Glutamatergic neuron (in vitro differentiated cells): ENCODE measurements around the gene ZNF142. TPM values are rescaled to one million over a fixed set of nuclear protein-coding genes. Genes with fewer than 3 reads are reported as not detected.

Experiments
- DNase-seq: peaks from one replicate; pipeline ENCODE4 v3.0.0; 2022
- H3K27ac Mint-ChIP-seq: one replicate; pipeline ENCODE4 v1.8.0; 2020; ENCODE audit warnings: mild to moderate bottlenecking, mixed read lengths, inconsistent platforms; ENCODE audit not compliant: unreplicated experiment
- H3K27me3 Mint-ChIP-seq: one replicate; pipeline ENCODE4 v1.8.0; 2020; ENCODE audit warnings: mild to moderate bottlenecking, moderate library complexity, mixed read lengths, inconsistent platforms; ENCODE audit not compliant: unreplicated experiment
- H3K36me3 Mint-ChIP-seq: one replicate; pipeline ENCODE4 v1.8.0; 2020; ENCODE audit warnings: mild to moderate bottlenecking, mixed read lengths, inconsistent platforms; ENCODE audit not compliant: unreplicated experiment
- H3K4me1 Mint-ChIP-seq: one replicate; pipeline ENCODE4 v1.8.0; 2020; ENCODE audit warnings: mild to moderate bottlenecking, low read depth, mixed read lengths, inconsistent platforms; ENCODE audit not compliant: unreplicated experiment
- H3K4me3 Mint-ChIP-seq: one replicate; pipeline ENCODE4 v1.8.0; 2020; ENCODE audit warnings: mild to moderate bottlenecking, mixed read lengths, inconsistent platforms; ENCODE audit not compliant: unreplicated experiment
- H3K9me3 Mint-ChIP-seq: one replicate; pipeline ENCODE4 v1.8.0; 2020; ENCODE audit warnings: mild to moderate bottlenecking, moderate library complexity, mixed read lengths, inconsistent platforms; ENCODE audit not compliant: unreplicated experiment
- CTCF ChIP-seq: fragments of 200-600 bp; sonication (generic); IDR thresholded peaks from one replicate; pipeline ENCODE4 v1.5.0; 2021; ENCODE audit not compliant: partially characterized antibody, unreplicated experiment
- total RNA-seq: library from RNA; stranded (reverse); fragmentation: NEBNext Ultra II Directional; extraction: Animal tissue kit (Norgen Biotek cat#: 25700); gene quantifications from one replicate; pipeline ENCODE4 v1.2.1, GENCODE V29; 2021; ENCODE audit not compliant: unreplicated experiment

Gene ZNF142
- total RNA-seq, 1 donor from 2014 or later = 46.7 TPM

DNA sequence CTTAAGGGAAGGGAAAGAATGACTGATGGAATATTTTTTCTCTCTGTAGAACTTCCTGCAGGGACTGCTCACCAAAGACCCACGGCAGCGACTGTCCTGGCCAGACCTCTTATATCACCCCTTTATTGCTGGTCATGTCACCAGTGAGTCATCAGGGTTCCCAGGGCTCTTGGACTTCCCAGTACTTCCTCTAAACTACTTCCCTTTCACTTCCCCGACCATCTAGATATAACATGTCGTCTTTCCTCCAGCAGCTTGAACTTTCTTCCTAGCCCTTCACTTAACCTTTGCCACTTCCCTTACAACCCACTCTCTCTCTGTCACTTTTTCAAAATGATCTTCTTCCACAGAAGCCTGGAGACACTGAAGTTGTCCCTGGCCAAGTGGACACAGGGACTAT lies 19.7 kb upstream of the ZNF142 start:
- TF ChIP-seq CTCF = no peak
- Mint-ChIP-seq H3K9me3 (no peaks in the 10 kb centered on the region), H3K36me3 (no peaks in the 10 kb centered on the region), H3K4me1 (no peaks in the 10 kb centered on the region), H3K27ac (no peak overlapping the region), H3K27me3 (no peaks in the 10 kb centered on the region), H3K4me3 (no peak overlapping the region)
- no peak for DNase-seq

DNA sequence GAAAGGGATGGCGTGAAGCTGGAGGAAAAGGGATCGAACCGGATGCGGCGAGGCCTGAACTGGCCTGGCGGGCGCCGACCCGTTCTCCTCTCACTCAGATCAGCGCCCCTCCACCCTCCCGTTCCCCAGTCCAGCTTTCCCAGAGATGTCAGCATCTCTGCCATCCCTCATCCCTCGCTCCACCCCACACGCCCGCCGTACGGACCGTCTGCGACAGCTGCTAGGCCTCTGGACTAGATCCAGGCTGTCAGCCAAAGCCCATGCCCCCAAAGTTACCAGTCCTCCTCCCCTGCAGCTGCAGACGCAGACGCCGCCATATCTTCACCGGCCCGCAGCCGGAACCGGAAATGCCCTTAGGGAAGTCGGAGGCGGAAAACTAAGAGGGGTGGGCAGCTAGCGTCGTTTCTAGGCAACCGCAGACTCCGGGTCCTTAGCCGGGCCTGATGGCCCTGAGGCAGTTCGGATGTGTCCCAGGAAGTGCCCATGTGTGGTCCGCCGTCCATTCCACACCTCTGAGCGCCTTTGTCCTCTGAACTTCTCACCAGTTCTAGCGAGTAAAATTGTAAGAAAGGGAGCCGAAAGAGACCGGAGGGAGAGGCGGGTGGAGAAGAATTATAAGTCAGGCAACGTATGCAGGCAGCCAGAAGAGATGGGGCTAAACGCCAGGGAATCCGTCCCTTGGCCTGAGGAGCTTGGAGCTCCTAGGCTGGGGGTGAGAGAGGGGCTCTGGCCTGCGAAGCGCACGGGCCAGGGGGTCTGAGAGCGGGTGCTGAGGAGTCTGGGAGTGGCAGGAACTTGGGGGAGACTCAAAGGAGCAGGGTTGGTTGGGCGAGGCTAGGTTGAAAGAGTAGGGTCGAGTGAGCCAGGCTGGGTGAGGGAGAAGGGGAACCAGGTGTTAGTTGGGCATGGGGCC lies 12.5 kb upstream of the ZNF142 start, which contains the start of the genes RNF25 and STK36:
Gene RNF25 (minus strand): TSS at position 349 of the 913 bp plus-strand sequence. CDS start 32 bp downstream, at position 317.
Gene STK36 (plus strand): TSS at position 433 of the 913 bp plus-strand sequence. CDS start 744 bp downstream, outside the sequence.
- Mint-ChIP-seq H3K27me3 (peaks cover 3% of the 10 kb centered on the region), H3K27ac (peak within 1 kb of the TSS; percentile 94), H3K4me1 (peaks cover 3% of the 10 kb centered on the region), H3K36me3 (no peaks in the 10 kb centered on the region), H3K9me3 (peaks cover 8% of the 10 kb centered on the region), H3K4me3 (peak within 1 kb of the TSS; percentile 98)
- DNase-seq = peak; percentile 90
- TF ChIP-seq CTCF = no peak

GRCh38 chr2:218671097-218671653 lies 11.8 kb upstream of the ZNF142 start:
- peaks cover 8% of the 10 kb centered on the region for H3K9me3 Mint-ChIP-seq
- H3K27me3 Mint-ChIP-seq = peaks cover 3% of the 10 kb centered on the region
- peaks cover 3% of the 10 kb centered on the region for H3K4me1 Mint-ChIP-seq
- no peak for TF ChIP-seq CTCF
- peak overlapping the region; percentile 98 for H3K4me3 Mint-ChIP-seq
- DNase-seq = no peak
- H3K27ac Mint-ChIP-seq = peak overlapping the region; percentile 94
- H3K36me3 Mint-ChIP-seq = no peaks in the 10 kb centered on the region

DNA sequence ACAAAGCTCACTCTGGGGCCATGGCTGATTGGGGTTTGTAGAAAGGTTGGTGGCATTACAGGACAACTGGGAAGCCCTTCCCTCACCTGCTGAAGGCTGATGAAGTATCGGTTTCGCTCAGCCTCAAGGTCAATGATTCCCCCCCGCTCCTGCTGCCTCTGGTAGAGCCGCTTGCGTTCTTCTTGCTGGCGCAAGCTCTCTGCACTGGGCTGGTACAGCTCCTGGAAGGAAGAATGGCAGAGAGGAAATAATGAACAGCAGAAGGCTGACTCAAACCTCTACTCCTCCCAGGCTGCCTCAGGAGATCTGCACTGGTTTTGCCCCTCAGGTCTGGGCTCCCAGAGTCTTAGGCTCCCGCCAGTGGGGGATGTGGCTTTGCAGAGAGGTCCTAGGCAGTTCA lies 5.2 kb upstream of the ZNF142 start:
- Mint-ChIP-seq H3K4me1 (peaks cover 6% of the 10 kb centered on the region), H3K27me3 (peaks cover 8% of the 10 kb centered on the region), H3K4me3 (no peak overlapping the region), H3K9me3 (peaks cover 9% of the 10 kb centered on the region), H3K27ac (no peak overlapping the region), H3K36me3 (peaks cover 3% of the 10 kb centered on the region)
- TF ChIP-seq CTCF = no peak
- DNase-seq = no peak

GRCh38 chr2:218663901-218664300 lies 4.5 kb upstream of the ZNF142 start:
- no peak for TF ChIP-seq CTCF
- Mint-ChIP-seq H3K4me1 (peaks cover 6% of the 10 kb centered on the region), H3K27me3 (peaks cover 11% of the 10 kb centered on the region), H3K36me3 (peaks cover 3% of the 10 kb centered on the region), H3K27ac (no peak overlapping the region), H3K9me3 (peaks cover 9% of the 10 kb centered on the region), H3K4me3 (no peak overlapping the region)
- no peak for DNase-seq
